Measurements from ENCODE around the gene PLA2G2C. TPM values are rescaled to one million over a fixed set of nuclear protein-coding genes. Genes with fewer than 3 reads are reported as not detected.

PLA2G2C gene
- total RNA-seq, 4 donors from 2014 or later = not detected

DNA sequence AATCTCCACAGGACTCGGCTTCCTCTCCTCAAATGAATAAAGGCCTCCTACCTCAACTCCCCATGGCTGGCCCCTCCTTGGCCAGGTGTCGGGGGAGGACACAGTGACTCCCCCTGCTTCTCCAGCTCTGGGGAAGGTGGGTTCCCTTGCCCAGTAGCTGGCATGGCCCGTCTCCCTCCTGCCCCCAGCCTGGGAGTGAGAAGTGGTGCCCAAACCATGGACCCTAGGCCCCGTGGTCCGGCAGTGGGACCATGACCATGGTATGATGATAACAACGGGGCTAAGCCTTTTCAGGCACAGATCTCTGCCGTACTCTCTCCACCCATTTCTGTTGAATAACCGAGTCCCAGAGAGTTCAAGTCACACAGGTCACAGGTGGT, 36.0 kb downstream of the PLA2G2C start:
- TF ChIP-seq POLR2A (IDR thresholded peaks at IDR 0.05) = no peak
- TF ChIP-seq, protein P1, sequence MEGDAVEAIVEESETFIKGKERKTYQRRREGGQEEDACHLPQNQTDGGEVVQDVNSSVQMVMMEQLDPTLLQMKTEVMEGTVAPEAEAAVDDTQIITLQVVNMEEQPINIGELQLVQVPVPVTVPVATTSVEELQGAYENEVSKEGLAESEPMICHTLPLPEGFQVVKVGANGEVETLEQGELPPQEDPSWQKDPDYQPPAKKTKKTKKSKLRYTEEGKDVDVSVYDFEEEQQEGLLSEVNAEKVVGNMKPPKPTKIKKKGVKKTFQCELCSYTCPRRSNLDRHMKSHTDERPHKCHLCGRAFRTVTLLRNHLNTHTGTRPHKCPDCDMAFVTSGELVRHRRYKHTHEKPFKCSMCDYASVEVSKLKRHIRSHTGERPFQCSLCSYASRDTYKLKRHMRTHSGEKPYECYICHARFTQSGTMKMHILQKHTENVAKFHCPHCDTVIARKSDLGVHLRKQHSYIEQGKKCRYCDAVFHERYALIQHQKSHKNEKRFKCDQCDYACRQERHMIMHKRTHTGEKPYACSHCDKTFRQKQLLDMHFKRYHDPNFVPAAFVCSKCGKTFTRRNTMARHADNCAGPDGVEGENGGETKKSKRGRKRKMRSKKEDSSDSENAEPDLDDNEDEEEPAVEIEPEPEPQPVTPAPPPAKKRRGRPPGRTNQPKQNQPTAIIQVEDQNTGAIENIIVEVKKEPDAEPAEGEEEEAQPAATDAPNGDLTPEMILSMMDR (IDR thresholded peaks at IDR 0.05 in 4 of 5, conservative IDR thresholded peaks at IDR 0.05 in 1 of 5) = no peak
- no peak for DNase-seq
- no peaks in the 10 kb centered on the region for H3K9me3 ChIP-seq
- H3K4me1 ChIP-seq = peaks cover 3 to 4% of the 10 kb centered on the region in 2 donors
- H3K36me3 ChIP-seq = no peaks in the 10 kb centered on the region
- H3K4me3 ChIP-seq = no peak overlapping the region
- intact Hi-C loops (cut with DNase I; ENCODE audit: low total_unique reads) = no loop called here
- in situ Hi-C loops (cut with MboI; ENCODE audit: low sequenced_read_pairs in 4 of 4) = loop anchor here in 2 of 4 donors (10.0 kb wide), 1 partner anchor 236 kb away; no protein-coding TSS in a partner anchor
- no peaks in the 10 kb centered on the region for H3K27me3 ChIP-seq
- no peak for ATAC-seq
- H3K27ac ChIP-seq = no peak overlapping the region

DNA sequence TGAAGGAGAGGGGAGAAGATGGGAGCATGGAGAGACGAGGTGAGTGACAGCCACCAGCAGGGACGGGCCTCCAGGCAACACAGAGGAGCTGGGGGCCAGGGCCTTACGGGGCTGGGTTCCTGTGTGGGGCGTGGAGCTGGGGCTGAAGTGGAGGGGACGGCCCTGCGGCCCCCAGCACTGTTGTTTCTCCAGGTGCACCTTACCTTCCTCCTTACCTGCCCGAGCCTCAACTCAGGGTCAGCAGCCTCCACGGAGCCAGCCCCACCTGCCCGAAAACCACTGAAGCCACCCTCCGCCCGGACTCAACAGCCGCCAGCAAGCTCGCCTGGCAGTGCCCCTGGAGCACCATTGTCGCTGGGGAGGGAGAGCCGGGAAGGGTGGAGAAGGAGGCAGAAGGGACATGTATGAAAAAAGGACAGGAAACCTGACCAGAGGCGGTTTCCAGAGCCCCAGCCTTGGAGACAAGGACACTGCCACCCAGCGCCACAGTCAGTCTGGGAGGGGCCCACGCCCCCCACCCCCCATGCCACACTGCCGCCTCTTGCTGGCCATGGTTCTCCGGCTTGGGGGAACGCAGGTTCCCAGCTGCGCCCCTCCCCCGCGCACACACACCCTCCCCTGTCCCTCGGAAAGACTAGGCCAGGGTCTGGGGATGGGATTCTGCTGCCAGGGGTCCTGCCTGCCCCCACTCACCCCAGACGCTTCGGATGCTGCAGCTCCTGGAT, 36.6 kb downstream of the PLA2G2C start:
- intact Hi-C loops (cut with DNase I; ENCODE audit: low total_unique reads) = no loop called here
- ATAC-seq (no peak), DNase-seq (no peak)
- Histone ChIP-seq H3K36me3 (no peaks in the 10 kb centered on the region), H3K4me3 (no peak overlapping the region), H3K4me1 (peaks cover 2 to 4% of the 10 kb centered on the region in 2 donors), H3K27me3 (no peaks in the 10 kb centered on the region), H3K27ac (no peak overlapping the region), H3K9me3 (no peaks in the 10 kb centered on the region)
- in situ Hi-C loops (cut with MboI; ENCODE audit: low sequenced_read_pairs in 4 of 4) = loop anchor here in 3 of 4 donors (5.0 to 10.0 kb wide), 2 partner anchors 232 to 235 kb away; no protein-coding TSS in a partner anchor
- TF ChIP-seq, protein P1 (IDR thresholded peaks at IDR 0.05 in 4 of 5, conservative IDR thresholded peaks at IDR 0.05 in 1 of 5) = no peak
- TF ChIP-seq POLR2A (IDR thresholded peaks at IDR 0.05) = no peak

- Histone ChIP-seq H3K9me3 (no peaks in the 10 kb centered on the region), H3K27me3 (no peaks in the 10 kb centered on the region), H3K4me1 (peaks cover 0 to 4% of the 10 kb centered on the region in 2 donors), H3K36me3 (no peaks in the 10 kb centered on the region), H3K27ac (no peak overlapping the region), H3K4me3 (no peak overlapping the region)
- no peak for DNase-seq
- ATAC-seq = no peak
- TF ChIP-seq, protein P1 (IDR thresholded peaks at IDR 0.05 in 4 of 5, conservative IDR thresholded peaks at IDR 0.05 in 1 of 5) = no peak
- in situ Hi-C loops (cut with MboI; ENCODE audit: low sequenced_read_pairs in 4 of 4) = loop anchor here in 1 of 4 donors (5.0 kb wide), 1 partner anchor 232 kb away; no protein-coding TSS in a partner anchor
- intact Hi-C loops (cut with DNase I; ENCODE audit: low total_unique reads) = no loop called here
Measured at GRCh38 chr1:20148571-20149500, 37.5 kb downstream of the PLA2G2C start.

DNA sequence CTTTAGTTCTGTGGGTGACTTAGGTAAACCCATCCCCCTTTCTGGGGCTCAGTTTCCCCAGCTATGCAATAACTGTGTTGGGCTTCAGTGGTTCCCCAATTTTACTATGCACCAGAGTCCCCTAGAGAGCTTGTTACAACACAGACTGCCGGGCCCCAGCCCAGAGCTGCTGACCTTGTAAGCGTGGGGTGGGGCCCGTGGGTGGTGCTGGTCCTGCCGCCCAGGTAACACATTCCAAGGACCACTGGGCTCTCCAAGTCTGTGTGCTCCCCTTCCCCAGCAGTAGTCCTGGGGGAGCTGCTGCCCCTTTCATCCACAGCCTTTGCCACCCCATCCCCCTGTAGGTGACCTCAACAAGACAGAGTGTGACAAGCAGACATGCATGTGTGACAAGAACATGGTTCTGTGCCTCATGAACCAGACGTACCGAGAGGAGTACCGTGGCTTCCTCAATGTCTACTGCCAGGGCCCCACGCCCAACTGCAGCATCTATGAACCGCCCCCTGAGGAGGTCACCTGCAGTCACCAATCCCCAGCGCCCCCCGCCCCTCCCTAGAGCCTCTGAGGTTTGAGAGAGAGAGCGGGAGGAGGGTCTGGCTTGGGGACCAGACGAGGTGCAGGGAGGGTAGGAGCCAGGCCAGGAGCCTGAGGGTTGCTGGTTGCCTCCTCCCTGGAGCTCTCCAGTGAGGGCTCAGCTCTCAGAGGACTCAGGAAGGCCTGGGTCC, 38.3 kb downstream of the PLA2G2C start:
- no peak overlapping the region for H3K4me3 ChIP-seq
- peaks cover 0 to 3% of the 10 kb centered on the region in 2 donors for H3K4me1 ChIP-seq
- TF ChIP-seq POLR2A (IDR thresholded peaks at IDR 0.05) = no peak
- TF ChIP-seq, protein P1 (IDR thresholded peaks at IDR 0.05 in 4 of 5, conservative IDR thresholded peaks at IDR 0.05 in 1 of 5) = no peak
- no peaks in the 10 kb centered on the region for H3K9me3 ChIP-seq
- DNase-seq (no peak), ATAC-seq (no peak)
- intact Hi-C loops (cut with DNase I; ENCODE audit: low total_unique reads) (no loop called here), in situ Hi-C loops (cut with MboI; ENCODE audit: low sequenced_read_pairs in 4 of 4) (loop anchor here in 1 of 4 donors (5.0 kb wide), 1 partner anchor 231 kb away; no protein-coding TSS in a partner anchor)
- no peaks in the 10 kb centered on the region for H3K27me3 ChIP-seq
- H3K36me3 ChIP-seq = no peaks in the 10 kb centered on the region
- H3K27ac ChIP-seq = no peak overlapping the region

All from gastrocnemius medialis (tissue), 4 donors.